ENCODE measurements around the gene PTAFR. TPM values are rescaled to one million over a fixed set of nuclear protein-coding genes. Genes with fewer than 3 reads are reported as not detected.

The PTAFR gene
- total and polyA plus RNA-seq, 2 donors (not counting 1 experiment from before 2014, with no cell fraction given) = 5.9 to 6.2 TPM

DNA sequence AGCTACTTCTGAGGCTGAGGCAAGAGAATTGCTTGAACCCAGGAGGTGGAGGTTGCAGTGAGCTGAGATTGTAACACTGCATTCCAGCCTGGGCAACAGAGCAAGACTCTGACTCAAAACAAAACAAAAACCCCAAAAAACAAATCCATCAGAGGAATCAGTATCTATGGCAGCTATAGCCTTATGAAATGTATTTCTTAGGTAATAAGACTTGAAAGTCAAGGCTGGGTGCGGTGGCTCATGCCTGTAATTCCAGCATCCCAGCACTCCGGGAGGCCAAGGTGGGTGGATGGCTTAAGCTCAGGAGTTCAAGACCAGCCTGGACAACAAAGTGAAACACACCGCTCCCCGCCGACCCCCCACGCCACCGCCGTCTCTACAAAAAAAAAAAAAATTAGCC is 56.9 kb downstream of the PTAFR start:
- ChIA-PET POLR2A (interaction anchor here (0.7 kb wide), 1 partner anchor 76 kb away, joined by 4 read pairs; no protein-coding TSS in a partner anchor), CTCF (interaction anchor here (1.0 to 1.2 kb wide), 3 partner anchors 17 to 44 kb away, joined by 3 to 4 read pairs (median 3); no protein-coding TSS in a partner anchor)
- H3K27ac Mint-ChIP-seq = no peak overlapping the region

DNA sequence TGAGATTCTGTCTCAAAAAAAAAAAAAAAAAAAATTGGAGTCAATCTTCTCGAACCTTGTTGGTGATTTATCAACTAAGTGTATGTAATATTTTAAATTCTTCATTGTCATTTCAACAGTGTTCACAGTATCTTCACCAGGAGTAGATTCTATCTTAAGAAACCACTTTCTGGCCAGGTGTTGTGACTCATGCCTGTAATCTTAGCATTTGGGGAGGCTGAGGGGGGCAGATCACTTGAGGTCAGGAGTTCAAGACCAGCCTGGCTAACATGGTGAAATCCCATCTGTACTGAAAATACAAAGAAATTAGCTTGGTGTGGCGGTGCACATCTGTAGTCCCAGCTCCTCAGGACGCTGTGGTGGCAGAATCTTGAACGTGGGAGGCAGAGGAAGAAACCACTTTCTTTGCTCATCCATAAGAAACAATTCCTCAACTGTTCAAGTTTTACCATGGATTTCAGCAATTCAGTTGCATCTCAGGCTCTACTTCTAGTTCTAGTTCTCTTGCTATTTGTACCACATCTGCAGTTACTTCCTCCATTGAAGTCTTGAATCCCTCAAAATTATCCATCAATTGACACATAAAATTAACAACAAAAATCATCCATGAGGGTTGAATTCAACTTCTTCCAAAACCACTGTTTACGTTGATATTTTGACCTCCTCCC is 57.7 kb downstream of the PTAFR start:
- no peaks in the 10 kb centered on the region for H3K36me3 ChIP-seq (replicated peaks in 1 of 2; ENCODE audit: control extremely low read depth in 1 of 2, control insufficient read depth in 1 of 2, extremely low read depth in 1 of 2, insufficient read depth in 2 of 2, low read length in 1 of 2)
- 73% methylated on average over 3 of the region's 5 CpGs for WGBS (ENCODE audit: insufficient coverage)
- no peaks in the 10 kb centered on the region for H4K20me1 ChIP-seq (ENCODE audit: control insufficient read depth, insufficient read depth, low read length, poor library complexity, severe bottlenecking)
- H3K79me2 ChIP-seq (ENCODE audit: control insufficient read depth, insufficient read depth, low read length) = no peaks in the 10 kb centered on the region
- H2AFZ ChIP-seq (ENCODE audit: insufficient read depth, low read depth, low read length, poor library complexity, severe bottlenecking) = no peak overlapping the region
- TF ChIP-seq, protein P1, sequence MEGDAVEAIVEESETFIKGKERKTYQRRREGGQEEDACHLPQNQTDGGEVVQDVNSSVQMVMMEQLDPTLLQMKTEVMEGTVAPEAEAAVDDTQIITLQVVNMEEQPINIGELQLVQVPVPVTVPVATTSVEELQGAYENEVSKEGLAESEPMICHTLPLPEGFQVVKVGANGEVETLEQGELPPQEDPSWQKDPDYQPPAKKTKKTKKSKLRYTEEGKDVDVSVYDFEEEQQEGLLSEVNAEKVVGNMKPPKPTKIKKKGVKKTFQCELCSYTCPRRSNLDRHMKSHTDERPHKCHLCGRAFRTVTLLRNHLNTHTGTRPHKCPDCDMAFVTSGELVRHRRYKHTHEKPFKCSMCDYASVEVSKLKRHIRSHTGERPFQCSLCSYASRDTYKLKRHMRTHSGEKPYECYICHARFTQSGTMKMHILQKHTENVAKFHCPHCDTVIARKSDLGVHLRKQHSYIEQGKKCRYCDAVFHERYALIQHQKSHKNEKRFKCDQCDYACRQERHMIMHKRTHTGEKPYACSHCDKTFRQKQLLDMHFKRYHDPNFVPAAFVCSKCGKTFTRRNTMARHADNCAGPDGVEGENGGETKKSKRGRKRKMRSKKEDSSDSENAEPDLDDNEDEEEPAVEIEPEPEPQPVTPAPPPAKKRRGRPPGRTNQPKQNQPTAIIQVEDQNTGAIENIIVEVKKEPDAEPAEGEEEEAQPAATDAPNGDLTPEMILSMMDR (IDR thresholded peaks at IDR 0.05) = no peak
- TF ChIP-seq EZH2 (IDR thresholded peaks at IDR 0.05; ENCODE audit: borderline replicate concordance, insufficient read depth, low read depth, low read length, poor library complexity, severe bottlenecking) = no peak
- no peak overlapping the region for H3K4me2 ChIP-seq (replicated peaks; ENCODE audit: low read depth, low read length, poor library complexity, severe bottlenecking)
- no peaks in the 10 kb centered on the region for H3K27me3 Mint-ChIP-seq
- H3K4me3 Mint-ChIP-seq = no peak overlapping the region
- ChIA-PET POLR2A (no interaction called here), CTCF (no interaction called here)
- no peak overlapping the region for H3K27ac Mint-ChIP-seq
- no peak for ATAC-seq (ENCODE audit: low read depth)
- H3K4me1 ChIP-seq (ENCODE audit: control insufficient read depth in 2 of 2, insufficient read depth in 2 of 2, low read length in 2 of 2) = peaks cover 5 to 11% of the 10 kb centered on the region in 2 donors
- no peak overlapping the region for H3K4me3 ChIP-seq (ENCODE audit: control extremely low read depth in 1 of 5, extremely low read depth in 1 of 5, insufficient read depth in 1 of 5, low read depth in 2 of 5, low read length in 4 of 5)
- DNase-seq = no peak
- no peaks in the 10 kb centered on the region for H3K27me3 ChIP-seq (replicated peaks in 1 of 4; ENCODE audit: control extremely low read depth in 1 of 4, control insufficient read depth in 3 of 4, insufficient read depth in 4 of 4, low read length in 3 of 4)
- no peaks in the 10 kb centered on the region for H3K9me3 ChIP-seq (ENCODE audit: control extremely low read depth in 1 of 3, control insufficient read depth in 2 of 3, insufficient read depth in 1 of 3, low read length in 2 of 3)
- H3K27ac ChIP-seq (ENCODE audit: low read length in 2 of 2) = no peak overlapping the region
- intact Hi-C loops (cut with micrococcal nuclease) = no loop called here
- H3K4me1 Mint-ChIP-seq = peaks cover 11% of the 10 kb centered on the region
- H3K9ac ChIP-seq (ENCODE audit: low read length) = no peak overlapping the region
- H3K9me3 Mint-ChIP-seq (ENCODE audit: insufficient read depth) = no peaks in the 10 kb centered on the region

More for the DNA sequence above, 56.9 kb downstream of the PTAFR start:
- Histone ChIP-seq H2AFZ (ENCODE audit: insufficient read depth, low read depth, low read length, poor library complexity, severe bottlenecking) (no peak overlapping the region), H3K27me3 (replicated peaks in 1 of 4; ENCODE audit: control extremely low read depth in 1 of 4, control insufficient read depth in 3 of 4, insufficient read depth in 4 of 4, low read length in 3 of 4) (no peaks in the 10 kb centered on the region), H3K9me3 (ENCODE audit: control extremely low read depth in 1 of 3, control insufficient read depth in 2 of 3, insufficient read depth in 1 of 3, low read length in 2 of 3) (no peaks in the 10 kb centered on the region), H3K36me3 (replicated peaks in 1 of 2; ENCODE audit: control extremely low read depth in 1 of 2, control insufficient read depth in 1 of 2, extremely low read depth in 1 of 2, insufficient read depth in 2 of 2, low read length in 1 of 2) (no peaks in the 10 kb centered on the region), H4K20me1 (ENCODE audit: control insufficient read depth, insufficient read depth, low read length, poor library complexity, severe bottlenecking) (no peaks in the 10 kb centered on the region), H3K4me2 (replicated peaks; ENCODE audit: low read depth, low read length, poor library complexity, severe bottlenecking) (no peak overlapping the region), H3K9ac (ENCODE audit: low read length) (no peak overlapping the region), H3K4me1 (ENCODE audit: control insufficient read depth in 2 of 2, insufficient read depth in 2 of 2, low read length in 2 of 2) (peaks cover 5 to 11% of the 10 kb centered on the region in 2 donors), H3K27ac (ENCODE audit: low read length in 2 of 2) (no peak overlapping the region), H3K79me2 (ENCODE audit: control insufficient read depth, insufficient read depth, low read length) (no peaks in the 10 kb centered on the region), H3K4me3 (ENCODE audit: control extremely low read depth in 1 of 5, extremely low read depth in 1 of 5, insufficient read depth in 1 of 5, low read depth in 2 of 5, low read length in 4 of 5) (no peak overlapping the region)
- H3K4me3 Mint-ChIP-seq = no peak overlapping the region
- DNase-seq (no peak), ATAC-seq (ENCODE audit: low read depth) (no peak)
- TF ChIP-seq, protein P1 (IDR thresholded peaks at IDR 0.05) = no peak
- no peak for TF ChIP-seq EZH2 (IDR thresholded peaks at IDR 0.05; ENCODE audit: borderline replicate concordance, insufficient read depth, low read depth, low read length, poor library complexity, severe bottlenecking)
- H3K27me3 Mint-ChIP-seq = no peaks in the 10 kb centered on the region
- WGBS (ENCODE audit: insufficient coverage) = 100% methylated on average over 1 of the region's 8 CpGs
- intact Hi-C loops (cut with micrococcal nuclease) = no loop called here
- H3K4me1 Mint-ChIP-seq = peaks cover 11% of the 10 kb centered on the region
- no peaks in the 10 kb centered on the region for H3K9me3 Mint-ChIP-seq (ENCODE audit: insufficient read depth)

All from B cell (primary cell).